GM12874 (cell line): Measurements from ENCODE around the gene B3GALNT2.

Experiments
- CTCF ChIP-seq: IDR thresholded peaks from 2 replicates; pipeline ENCODE4 v1.5.1; 2011; ENCODE audit warnings: low read depth, mild to moderate bottlenecking, control low read depth, low read length, moderate library complexity; ENCODE audit not compliant: insufficient read depth

B3GALNT2 gene

GRCh38 chr1:235527196-235527814, 23.1 kb upstream of the B3GALNT2 start:
- no peak for TF ChIP-seq CTCF

GRCh38 chr1:235525314-235525713, 21.1 kb upstream of the B3GALNT2 start:
- no peak for TF ChIP-seq CTCF

- TF ChIP-seq CTCF, result no peak
These were observed 12.7 kb upstream of the B3GALNT2 start for GRCh38 chr1:235516862-235517446.

- no peak for TF ChIP-seq CTCF
These were observed 11.7 kb upstream of the B3GALNT2 start for GRCh38 chr1:235515844-235516512.

- TF ChIP-seq CTCF, result peak; percentile 72
These were observed 9.5 kb upstream of the B3GALNT2 start for GRCh38 chr1:235513495-235514366.

GRCh38 chr1:235511470-235512240, 7.4 kb upstream of the B3GALNT2 start:
- peak; percentile 4; the same call in 1 of the 2 replicates for TF ChIP-seq CTCF
